B cell (primary cell): ENCODE measurements around the gene PRDM5. TPM values are rescaled to one million over a fixed set of nuclear protein-coding genes. Genes with fewer than 3 reads are reported as not detected.

Experiments used
- ATAC-seq: fragments of 200-7000 bp; cut with Tn5 transposase; one replicate; pipeline ENCODE4 v1.10.0; 2021; ENCODE audit warnings: low read depth, mild to moderate bottlenecking, moderate number of reproducible peaks, moderate library complexity
- CTCF ChIA-PET: fragments of 350-600 bp; sonication (Branson Sonifier 250); formaldehyde crosslinking; loops from one replicate; lab custom pipeline; 2021; ENCODE audit warnings: antibody characterized with exemption, inconsistent platforms; lab: Charles Lee
- POLR2A ChIA-PET: fragments of 350-600 bp; sonication (Branson Sonifier 250); formaldehyde crosslinking; loops from one replicate; lab custom pipeline; 2021; ENCODE audit warnings: antibody characterized with exemption; lab: Charles Lee
- DNase-seq: peaks from one replicate; pipeline ENCODE4 v3.0.0; 2013
- H2AFZ ChIP-seq: 2 replicates; pipeline ENCODE4 v1.6.1; 2012; ENCODE audit warnings: mild to moderate bottlenecking, low read depth, low read length; ENCODE audit not compliant: insufficient read depth, poor library complexity, severe bottlenecking
- H3K27ac ChIP-seq, 2 donors: 1 replicate in 1 of 2; 2 replicates in 1 of 2; pipeline ENCODE4 v1.5.1; 2012 to 2013; ENCODE audit warnings: low read length in 2 of 2, mild to moderate bottlenecking in 2 of 2, moderate library complexity in 1 of 2
- H3K27me3 ChIP-seq, 4 experiments: fragments of 200-600 bp in 1 of 4; sonication (generic) in 1 of 4; replicated peaks in 1 of 4; 1 replicate in 2 of 4; 2 replicates in 2 of 4; pipeline versions ENCODE4 v1.6.1 to v1.7.0; 2013 to 2016; ENCODE audit warnings: low read length in 3 of 4, mild to moderate bottlenecking in 2 of 4, mixed read lengths in 1 of 4, moderate library complexity in 1 of 4; ENCODE audit not compliant: insufficient read depth in 4 of 4, control insufficient read depth in 3 of 4; ENCODE audit errors: control extremely low read depth in 1 of 4
- H3K36me3 ChIP-seq, 2 experiments: replicated peaks in 1 of 2; 1 replicate in 1 of 2; 2 replicates in 1 of 2; pipeline versions ENCODE4 v1.6.1 to v1.7.1; 2013; ENCODE audit warnings: low read length in 1 of 2; ENCODE audit not compliant: insufficient read depth in 2 of 2, control insufficient read depth in 1 of 2; ENCODE audit errors: control extremely low read depth in 1 of 2, extremely low read depth in 1 of 2
- H3K4me1 ChIP-seq, 2 donors: fragments of 200-600 bp in 1 of 2; sonication (generic) in 1 of 2; 1 replicate in 1 of 2; 2 replicates in 1 of 2; pipeline versions ENCODE4 v1.5.1 to v1.6.1; 2013 to 2017; ENCODE audit warnings: low read length in 2 of 2; ENCODE audit not compliant: control insufficient read depth in 2 of 2, insufficient read depth in 2 of 2
- H3K4me2 ChIP-seq: replicated peaks from 2 replicates; pipeline ENCODE3; 2012; ENCODE audit warnings: mild to moderate bottlenecking, low read depth, low read length; ENCODE audit not compliant: poor library complexity, severe bottlenecking
- H3K4me3 ChIP-seq, 5 experiments: fragments of 200-600 bp in 1 of 5; sonication (generic) in 1 of 5; 1 replicate in 3 of 5; 2 replicates in 2 of 5; pipeline versions ENCODE4 v1.5.1 to v1.7.0; 2011 to 2016; ENCODE audit warnings: low read length in 4 of 5, mild to moderate bottlenecking in 4 of 5, low read depth in 2 of 5, control low read depth in 1 of 5, moderate library complexity in 1 of 5; ENCODE audit not compliant: insufficient read depth in 1 of 5; ENCODE audit errors: control extremely low read depth in 1 of 5, extremely low read depth in 1 of 5
- H3K79me2 ChIP-seq: fragments of 200-600 bp; sonication (generic); one replicate; pipeline ENCODE4 v1.6.0; 2016; ENCODE audit warnings: low read length; ENCODE audit not compliant: control insufficient read depth, insufficient read depth
- H3K9ac ChIP-seq: fragments of 200-600 bp; sonication (generic); 2 replicates; pipeline ENCODE4 v1.6.1; 2017; ENCODE audit warnings: mild to moderate bottlenecking, low read length, moderate library complexity
- H3K9me3 ChIP-seq, 3 donors: one replicate each; pipeline versions ENCODE4 v1.6.1 to v1.7.1; 2013; ENCODE audit warnings: low read length in 2 of 3; ENCODE audit not compliant: control insufficient read depth in 2 of 3, insufficient read depth in 1 of 3; ENCODE audit errors: control extremely low read depth in 1 of 3
- H4K20me1 ChIP-seq: 2 replicates; pipeline ENCODE4 v1.6.0; 2012; ENCODE audit warnings: mild to moderate bottlenecking, low read length; ENCODE audit not compliant: insufficient read depth, control insufficient read depth, poor library complexity, severe bottlenecking
- H3K27ac Mint-ChIP-seq: one replicate; pipeline ENCODE4 v1.8.0; 2021; ENCODE audit warnings: mixed read lengths
- H3K27me3 Mint-ChIP-seq: one replicate; pipeline ENCODE4 v1.8.0; 2021; ENCODE audit warnings: mixed read lengths
- H3K4me1 Mint-ChIP-seq: one replicate; pipeline ENCODE4 v1.8.0; 2021; ENCODE audit warnings: mixed read lengths
- H3K4me3 Mint-ChIP-seq: one replicate; pipeline ENCODE4 v1.8.0; 2021; ENCODE audit warnings: mixed read lengths
- H3K9me3 Mint-ChIP-seq: one replicate; pipeline ENCODE4 v1.8.0; 2022; ENCODE audit warnings: mixed read lengths; ENCODE audit not compliant: insufficient read depth
- EZH2 ChIP-seq: IDR thresholded peaks from 2 replicates; pipeline ENCODE4 v1.6.1; 2012; ENCODE audit warnings: borderline replicate concordance, low read depth, mild to moderate bottlenecking, moderate library complexity, low read length; ENCODE audit not compliant: insufficient read depth, poor library complexity, severe bottlenecking
- WGBS: methylation state at CpG from one replicate; pipeline ENCODE4 v1.1.5; 2013; ENCODE audit warnings: missing lambda C conversion rate; ENCODE audit not compliant: insufficient coverage; 5-methylcytosine and 5-hydroxymethylcytosine counted together
- intact Hi-C: fragments of 100-400 bp; cut with micrococcal nuclease; formaldehyde crosslinking; loops from one replicate; pipeline ENCODE4 v1.10.0; 2022
- polyA plus RNA-seq: library from polyadenylated mRNA; depleted of rRNA; stranded (reverse); fragments of >200 nt; gene quantifications from 2 replicates; pipeline ENCODE4 v1.2.3, GENCODE V29; 2012
- total RNA-seq, 2 donors: library from RNA; stranded (reverse); fragments of 120-200 nt in 1 of 2; gene quantifications; 1 replicate in 1 of 2; 2 replicates in 1 of 2; pipeline versions ENCODE4 v1.2.3 to v1.2.4, GENCODE V29; 2013 to 2022
- TF ChIP-seq, protein P1 (sequence below): fragments of 200-600 bp; IDR thresholded peaks from one replicate; pipeline ENCODE4 v1.8.0; 2022; ENCODE audit warnings: antibody characterized with exemption, mild to moderate bottlenecking

The PRDM5 gene
- total and polyA plus RNA-seq, 2 donors (not counting 1 experiment from before 2014, with no cell fraction given): not detected

DNA sequence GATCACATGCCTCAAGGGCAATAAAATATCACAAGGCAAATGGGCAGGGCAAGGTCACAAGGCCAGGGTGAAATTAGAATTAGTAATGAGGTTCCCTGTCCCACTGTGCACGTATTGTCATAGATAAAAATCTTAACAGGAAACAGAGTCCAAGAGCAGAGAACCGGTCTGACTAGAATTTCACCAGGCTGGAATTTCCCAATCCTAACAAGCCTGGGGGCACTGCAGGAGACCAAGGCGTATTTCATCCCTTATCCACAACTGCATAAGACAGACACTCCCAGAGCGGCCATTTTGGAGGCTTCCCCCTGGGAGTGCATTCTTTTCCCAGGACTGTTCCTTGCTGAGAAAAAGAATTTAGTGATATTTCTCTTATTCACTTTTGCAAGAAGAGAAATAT, 25.9 kb upstream of the PRDM5 start:
- no peaks in the 10 kb centered on the region for H3K4me1 ChIP-seq
- DNase-seq: no peak
- no peak overlapping the region for H3K4me3 ChIP-seq
- no peaks in the 10 kb centered on the region for H4K20me1 ChIP-seq
- no peak overlapping the region for H2AFZ ChIP-seq
- POLR2A ChIA-PET: no interaction called here
- no peaks in the 10 kb centered on the region for H3K36me3 ChIP-seq
- 80% methylated on average over 2 of the region's 4 CpGs for WGBS
- no peak overlapping the region for H3K4me2 ChIP-seq
- H3K9me3 ChIP-seq: peaks cover 0 to 15% (median 4%) of the 10 kb centered on the region in 3 donors
- intact Hi-C loops: no loop called here
- no peak for ATAC-seq
- H3K27ac ChIP-seq: no peak overlapping the region
- Mint-ChIP-seq H3K9me3 (peaks cover 7% of the 10 kb centered on the region), H3K4me3 (no peak overlapping the region), H3K4me1 (no peaks in the 10 kb centered on the region), H3K27me3 (no peaks in the 10 kb centered on the region), H3K27ac (no peak overlapping the region)
- no peaks in the 10 kb centered on the region for H3K27me3 ChIP-seq
- no peaks in the 10 kb centered on the region for H3K79me2 ChIP-seq
- no peak overlapping the region for H3K9ac ChIP-seq
- no peak for TF ChIP-seq EZH2
- TF ChIP-seq, protein P1, sequence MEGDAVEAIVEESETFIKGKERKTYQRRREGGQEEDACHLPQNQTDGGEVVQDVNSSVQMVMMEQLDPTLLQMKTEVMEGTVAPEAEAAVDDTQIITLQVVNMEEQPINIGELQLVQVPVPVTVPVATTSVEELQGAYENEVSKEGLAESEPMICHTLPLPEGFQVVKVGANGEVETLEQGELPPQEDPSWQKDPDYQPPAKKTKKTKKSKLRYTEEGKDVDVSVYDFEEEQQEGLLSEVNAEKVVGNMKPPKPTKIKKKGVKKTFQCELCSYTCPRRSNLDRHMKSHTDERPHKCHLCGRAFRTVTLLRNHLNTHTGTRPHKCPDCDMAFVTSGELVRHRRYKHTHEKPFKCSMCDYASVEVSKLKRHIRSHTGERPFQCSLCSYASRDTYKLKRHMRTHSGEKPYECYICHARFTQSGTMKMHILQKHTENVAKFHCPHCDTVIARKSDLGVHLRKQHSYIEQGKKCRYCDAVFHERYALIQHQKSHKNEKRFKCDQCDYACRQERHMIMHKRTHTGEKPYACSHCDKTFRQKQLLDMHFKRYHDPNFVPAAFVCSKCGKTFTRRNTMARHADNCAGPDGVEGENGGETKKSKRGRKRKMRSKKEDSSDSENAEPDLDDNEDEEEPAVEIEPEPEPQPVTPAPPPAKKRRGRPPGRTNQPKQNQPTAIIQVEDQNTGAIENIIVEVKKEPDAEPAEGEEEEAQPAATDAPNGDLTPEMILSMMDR: no peak
- CTCF ChIA-PET: no interaction called here

DNA sequence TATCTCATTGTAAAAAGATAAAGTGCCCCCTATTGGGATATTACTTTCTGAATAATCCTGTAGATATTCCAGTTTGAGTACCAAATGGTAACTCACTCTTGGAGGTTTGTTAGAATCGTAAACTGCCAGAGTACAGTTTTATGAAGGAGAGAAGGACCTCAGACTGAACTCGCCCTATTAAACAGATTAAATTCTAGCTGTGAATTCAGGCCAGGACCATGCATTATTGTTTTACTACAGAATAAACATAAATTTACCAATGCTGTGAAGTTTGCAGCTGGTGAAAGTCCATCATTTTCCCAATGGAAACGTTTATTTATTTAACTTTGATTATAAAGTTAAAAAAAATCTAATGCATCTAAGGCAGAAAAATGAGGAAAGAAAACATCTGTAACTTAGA, 20.2 kb upstream of the PRDM5 start:
- no peak for ATAC-seq
- Histone ChIP-seq H3K4me2 (no peak overlapping the region), H3K9me3 (peaks cover 0 to 6% (median 0%) of the 10 kb centered on the region in 3 donors), H3K36me3 (no peaks in the 10 kb centered on the region), H3K4me1 (no peaks in the 10 kb centered on the region), H2AFZ (no peak overlapping the region), H4K20me1 (no peaks in the 10 kb centered on the region), H3K79me2 (no peaks in the 10 kb centered on the region), H3K4me3 (no peak overlapping the region), H3K27me3 (no peaks in the 10 kb centered on the region), H3K27ac (no peak overlapping the region), H3K9ac (no peak overlapping the region)
- Mint-ChIP-seq H3K4me1 (no peaks in the 10 kb centered on the region), H3K27me3 (no peaks in the 10 kb centered on the region), H3K27ac (no peak overlapping the region), H3K9me3 (peaks cover 5% of the 10 kb centered on the region), H3K4me3 (no peak overlapping the region)
- CTCF ChIA-PET: no interaction called here
- intact Hi-C loops: no loop called here
- no peak for DNase-seq
- TF ChIP-seq EZH2: no peak
- TF ChIP-seq, protein P1: no peak
- POLR2A ChIA-PET: no interaction called here
- WGBS: no CpG with 5 or more reads among the region's 3 CpGs
